ENCODE measurements around the gene NOP10. TPM values are rescaled to one million over a fixed set of nuclear protein-coding genes. Genes with fewer than 3 reads are reported as not detected.
A peak's percentile ranks its signal among the peaks of the same experiment; 100 is the strongest.
"Not testable (repeated sequence)": the region's sequence is repeated elsewhere in the genome, so short reads cannot be mapped to it uniquely, and the experiment has no call there.

NOP10 gene
- total RNA-seq = 92.9 TPM
- polyA plus RNA-seq (ENCODE audit: insufficient read depth, low read depth, low replicate concordance) = 383 TPM
- long read RNA-seq, donor 1, transcript NOP10-201 (2 exons, 554 nt) = major isoform, 111 of 111 reads
- long read RNA-seq, donor 1, partial matches to known transcripts = 0 of 111 reads
- long read RNA-seq, donor 1, other reads (novel, unspliced or antisense) = 0 of 111 reads
- long read RNA-seq, donor 2, transcript NOP10-201 (2 exons, 554 nt) = major isoform, 122 of 122 reads
- long read RNA-seq, donor 2, partial matches to known transcripts = 0 of 122 reads
- long read RNA-seq, donor 2, other reads (novel, unspliced or antisense) = 0 of 122 reads
- long read RNA-seq, donor 3, transcript NOP10-201 (2 exons, 554 nt) = major isoform, 169 of 169 reads
- long read RNA-seq, donor 3, partial matches to known transcripts = 0 of 169 reads
- long read RNA-seq, donor 3, other reads (novel, unspliced or antisense) = 0 of 169 reads
- long read RNA-seq, donor 4, transcript NOP10-201 (2 exons, 554 nt) = major isoform, 84 of 89 reads
- long read RNA-seq, donor 4, partial matches to known transcripts = 5 of 89 reads
- long read RNA-seq, donor 4, other reads (novel, unspliced or antisense) = 0 of 89 reads
- long read RNA-seq, donor 5, transcript NOP10-201 (2 exons, 554 nt) = major isoform, 13 of 13 reads
- long read RNA-seq, donor 5, partial matches to known transcripts = 0 of 13 reads
- long read RNA-seq, donor 5, other reads (novel, unspliced or antisense) = 0 of 13 reads
- long read RNA-seq, donor 6, transcript NOP10-201 (2 exons, 554 nt) = major isoform, 320 of 357 reads
- long read RNA-seq, donor 6, partial matches to known transcripts = 37 of 357 reads
- long read RNA-seq, donor 6, other reads (novel, unspliced or antisense) = 0 of 357 reads
- long read RNA-seq, donor 7, transcript NOP10-201 (2 exons, 554 nt) = major isoform, 45 of 49 reads
- long read RNA-seq, donor 7, partial matches to known transcripts = 3 of 49 reads
- long read RNA-seq, donor 7, other reads (novel, unspliced or antisense) = 1 of 49 reads
- long read RNA-seq, donor 8, transcript NOP10-201 (2 exons, 554 nt) = major isoform, 138 of 138 reads
- long read RNA-seq, donor 8, partial matches to known transcripts = 0 of 138 reads
- long read RNA-seq, donor 8, other reads (novel, unspliced or antisense) = 0 of 138 reads
- long read RNA-seq, donor 9, transcript NOP10-201 (2 exons, 554 nt) = major isoform, 93 of 102 reads
- long read RNA-seq, donor 9, partial matches to known transcripts = 9 of 102 reads
- long read RNA-seq, donor 9, other reads (novel, unspliced or antisense) = 0 of 102 reads
- long read RNA-seq, donor 10, transcript NOP10-201 (2 exons, 554 nt) = major isoform, 86 of 103 reads
- long read RNA-seq, donor 10, partial matches to known transcripts = 16 of 103 reads
- long read RNA-seq, donor 10, other reads (novel, unspliced or antisense) = 0 of 103 reads

DNA sequence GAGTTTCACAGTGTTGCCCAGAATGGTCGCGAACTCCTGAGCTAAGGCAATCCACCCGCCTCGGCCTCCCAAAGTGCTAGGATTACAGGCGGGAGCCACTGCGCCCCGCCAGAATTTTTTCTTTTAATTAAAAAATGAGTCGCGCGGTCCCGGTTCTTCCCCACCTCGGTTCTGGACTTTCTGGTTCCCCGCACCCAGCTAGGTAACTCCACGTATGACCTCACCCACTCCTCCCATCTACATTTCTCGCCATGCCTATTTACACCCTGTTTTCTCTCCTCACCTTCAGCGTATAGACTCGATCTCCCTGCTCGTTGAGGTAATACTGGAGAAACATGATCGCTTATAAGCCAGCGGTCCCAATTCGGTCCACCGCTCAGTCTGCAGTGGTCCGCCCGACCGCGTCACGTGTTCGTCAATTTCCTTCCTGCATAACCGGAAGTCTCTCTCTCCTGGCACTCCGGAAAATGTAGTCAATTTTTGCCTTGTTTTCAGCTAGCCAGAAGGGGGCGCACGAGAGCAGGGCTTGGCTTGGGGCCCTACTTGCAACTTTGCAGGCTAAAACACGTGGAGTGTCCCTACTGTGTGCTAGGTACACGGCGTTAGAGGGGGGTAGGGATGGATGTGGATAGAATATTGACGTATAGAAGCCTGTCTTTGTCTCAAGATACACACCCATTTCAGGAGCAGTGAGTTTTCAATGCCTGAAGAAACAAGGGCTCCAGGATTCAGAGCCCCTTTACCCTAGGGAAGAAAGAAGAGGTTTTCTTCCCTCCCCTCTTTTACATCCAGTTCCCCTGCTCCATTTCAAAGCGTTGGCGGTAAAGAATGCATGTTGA is at the start of gene NOP10, which contains the start of gene NUTM1:
TSS of gene NOP10 (minus strand) at position 400 of the 839 bp plus-strand sequence. CDS start at position 337, 63 bp downstream.
TSS of gene NUTM1 (plus strand) at position 579 of the 839 bp plus-strand sequence. CDS start 382 bp downstream, outside the sequence.
- intact Hi-C loops (cut with DNase I) = no loop called here
- Histone ChIP-seq H3K9me3 (ENCODE audit: control insufficient read depth in 2 of 3, insufficient read depth in 1 of 3, low read length in 3 of 3) (no peaks in the 10 kb centered on the region), H3K9ac (ENCODE audit: low read length in 3 of 3) (peak within 1 kb of the TSS; percentile 38 to 100 (median 71)), H3K27me3 (ENCODE audit: control insufficient read depth, insufficient read depth, low read length) (no peaks in the 10 kb centered on the region), H3K4me1 (ENCODE audit: control insufficient read depth in 2 of 3, insufficient read depth in 2 of 3, low read depth in 1 of 3, low read length in 3 of 3) (peaks cover 0 to 6% (median 2%) of the 10 kb centered on the region in 3 donors), H3K4me3 (ENCODE audit: low read length in 3 of 3) (peak within 1 kb of the TSS; percentile 83 to 100 (median 95)), H3K27ac (ENCODE audit: low read depth in 2 of 2, low read length in 2 of 2) (peak within 1 kb of the TSS; percentile 86 to 92), H3K36me3 (ENCODE audit: control insufficient read depth in 2 of 3, insufficient read depth in 3 of 3, low read length in 3 of 3) (no peaks in the 10 kb centered on the region)
- peak; percentile 93 to 96 (median 95) for DNase-seq
- TF ChIP-seq, protein P1, sequence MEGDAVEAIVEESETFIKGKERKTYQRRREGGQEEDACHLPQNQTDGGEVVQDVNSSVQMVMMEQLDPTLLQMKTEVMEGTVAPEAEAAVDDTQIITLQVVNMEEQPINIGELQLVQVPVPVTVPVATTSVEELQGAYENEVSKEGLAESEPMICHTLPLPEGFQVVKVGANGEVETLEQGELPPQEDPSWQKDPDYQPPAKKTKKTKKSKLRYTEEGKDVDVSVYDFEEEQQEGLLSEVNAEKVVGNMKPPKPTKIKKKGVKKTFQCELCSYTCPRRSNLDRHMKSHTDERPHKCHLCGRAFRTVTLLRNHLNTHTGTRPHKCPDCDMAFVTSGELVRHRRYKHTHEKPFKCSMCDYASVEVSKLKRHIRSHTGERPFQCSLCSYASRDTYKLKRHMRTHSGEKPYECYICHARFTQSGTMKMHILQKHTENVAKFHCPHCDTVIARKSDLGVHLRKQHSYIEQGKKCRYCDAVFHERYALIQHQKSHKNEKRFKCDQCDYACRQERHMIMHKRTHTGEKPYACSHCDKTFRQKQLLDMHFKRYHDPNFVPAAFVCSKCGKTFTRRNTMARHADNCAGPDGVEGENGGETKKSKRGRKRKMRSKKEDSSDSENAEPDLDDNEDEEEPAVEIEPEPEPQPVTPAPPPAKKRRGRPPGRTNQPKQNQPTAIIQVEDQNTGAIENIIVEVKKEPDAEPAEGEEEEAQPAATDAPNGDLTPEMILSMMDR (IDR thresholded peaks at IDR 0.05; ENCODE audit: borderline replicate concordance, extremely low read depth, insufficient read depth) = peak; percentile 98
- FAIRE-seq = peak; percentile 47

DNA sequence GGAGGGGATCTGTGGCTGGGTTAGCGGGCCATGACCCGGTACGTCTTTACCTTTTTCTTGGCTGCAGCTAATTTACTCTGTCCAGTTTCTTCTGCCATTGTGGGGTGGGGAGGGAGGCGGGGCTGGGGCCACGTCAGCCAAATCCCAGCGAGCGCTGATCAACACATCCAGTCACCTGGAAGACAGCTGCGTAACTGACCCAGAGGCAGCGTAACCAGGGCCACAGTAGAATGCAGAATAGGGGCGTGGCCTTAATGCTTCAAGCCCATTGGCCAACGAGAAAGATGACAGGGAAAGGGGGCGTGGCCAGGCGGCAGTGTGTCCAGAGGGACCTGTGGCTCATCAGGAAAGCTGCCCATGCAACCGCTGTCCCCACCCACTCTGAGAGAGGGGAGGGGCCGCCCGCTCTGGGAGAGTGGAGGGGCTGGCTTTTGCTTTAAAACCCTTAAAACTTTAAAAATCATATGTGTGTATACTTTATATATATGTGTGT is 46.7 kb upstream of the NOP10 start:
- H3K4me3 ChIP-seq (ENCODE audit: low read length in 3 of 3); H3K27me3 ChIP-seq (ENCODE audit: control insufficient read depth, insufficient read depth, low read length); H3K9ac ChIP-seq (ENCODE audit: low read length in 3 of 3); H3K27ac ChIP-seq (ENCODE audit: low read depth in 2 of 2, low read length in 2 of 2); H3K36me3 ChIP-seq (ENCODE audit: control insufficient read depth in 2 of 3, insufficient read depth in 3 of 3, low read length in 3 of 3); intact Hi-C loops (cut with DNase I); H3K4me1 ChIP-seq (ENCODE audit: control insufficient read depth in 2 of 3, insufficient read depth in 2 of 3, low read depth in 1 of 3, low read length in 3 of 3); DNase-seq; H3K9me3 ChIP-seq (ENCODE audit: control insufficient read depth in 2 of 3, insufficient read depth in 1 of 3, low read length in 3 of 3); FAIRE-seq: not testable (repeated sequence)

DNA sequence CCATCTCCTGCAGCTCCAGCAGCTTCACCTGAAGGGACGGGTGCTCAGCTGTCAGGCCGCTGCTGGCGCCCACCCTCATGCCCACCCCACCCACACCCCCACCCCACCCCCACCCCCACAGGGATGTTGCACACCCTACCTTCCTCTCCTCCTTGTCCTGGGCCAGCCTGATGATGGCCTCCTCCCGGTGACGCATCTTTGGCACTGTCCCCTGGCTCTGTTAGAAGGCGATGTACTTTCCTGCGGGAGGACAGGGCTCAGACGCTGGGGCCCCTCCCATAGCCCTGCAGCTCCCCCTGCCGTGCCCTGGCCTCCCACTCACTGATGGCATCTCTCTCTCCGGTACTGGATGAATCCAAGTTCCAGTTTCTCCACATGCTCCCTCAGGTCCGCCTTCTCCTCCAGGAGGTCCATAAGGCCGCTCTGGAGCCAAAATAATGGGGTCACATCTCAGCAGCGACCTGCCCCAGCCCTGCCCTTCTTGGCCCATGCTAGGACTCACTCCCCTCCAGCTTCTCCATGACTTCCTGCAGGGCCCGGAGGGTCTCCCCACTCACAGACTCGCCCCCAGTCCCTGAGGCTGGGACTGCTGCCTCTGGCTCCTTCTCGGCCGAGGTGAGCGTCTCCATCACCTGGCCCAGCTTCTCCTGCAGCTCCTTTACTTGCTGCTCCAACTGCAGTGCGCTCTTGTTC is 39.0 kb upstream of the NOP10 start:
- H3K9ac ChIP-seq (ENCODE audit: low read length in 3 of 3); H3K27me3 ChIP-seq (ENCODE audit: control insufficient read depth, insufficient read depth, low read length); H3K4me3 ChIP-seq (ENCODE audit: low read length in 3 of 3); H3K4me1 ChIP-seq (ENCODE audit: control insufficient read depth in 2 of 3, insufficient read depth in 2 of 3, low read depth in 1 of 3, low read length in 3 of 3); H3K9me3 ChIP-seq (ENCODE audit: control insufficient read depth in 2 of 3, insufficient read depth in 1 of 3, low read length in 3 of 3); FAIRE-seq; H3K27ac ChIP-seq (ENCODE audit: low read depth in 2 of 2, low read length in 2 of 2); DNase-seq; H3K36me3 ChIP-seq (ENCODE audit: control insufficient read depth in 2 of 3, insufficient read depth in 3 of 3, low read length in 3 of 3); intact Hi-C loops (cut with DNase I): not testable (repeated sequence)

DNA sequence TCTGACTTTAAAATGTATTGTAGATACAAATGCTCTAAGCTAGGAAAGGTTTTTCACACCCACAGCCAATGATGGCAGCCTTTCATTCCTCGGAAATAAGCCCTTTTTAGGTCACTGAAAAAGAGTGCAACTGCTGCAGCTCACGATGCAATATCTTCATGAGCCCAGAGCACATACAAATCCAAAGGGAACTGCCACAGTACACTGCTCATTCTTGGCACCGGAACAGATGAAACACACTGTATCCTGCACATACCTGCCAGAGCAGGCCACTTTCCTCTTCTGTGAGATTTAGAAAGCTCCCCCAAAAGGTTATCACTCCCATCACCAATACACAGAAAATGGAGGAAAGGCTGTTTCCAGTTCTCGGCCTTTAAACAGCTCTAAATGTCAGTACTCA is 37.6 kb upstream of the NOP10 start:
- H3K4me3 ChIP-seq (ENCODE audit: low read length in 3 of 3); H3K27ac ChIP-seq (ENCODE audit: low read depth in 2 of 2, low read length in 2 of 2); H3K9me3 ChIP-seq (ENCODE audit: control insufficient read depth in 2 of 3, insufficient read depth in 1 of 3, low read length in 3 of 3); H3K9ac ChIP-seq (ENCODE audit: low read length in 3 of 3); intact Hi-C loops (cut with DNase I); FAIRE-seq; H3K36me3 ChIP-seq (ENCODE audit: control insufficient read depth in 2 of 3, insufficient read depth in 3 of 3, low read length in 3 of 3); H3K4me1 ChIP-seq (ENCODE audit: control insufficient read depth in 2 of 3, insufficient read depth in 2 of 3, low read depth in 1 of 3, low read length in 3 of 3); DNase-seq; H3K27me3 ChIP-seq (ENCODE audit: control insufficient read depth, insufficient read depth, low read length): not testable (repeated sequence)
